Fibroblast of lung (primary cell): Measurements from ENCODE around the gene SLMAP. TPM values are rescaled to one million over a fixed set of nuclear protein-coding genes. Genes with fewer than 3 reads are reported as not detected.

ENCODE experiments used
- DNase-seq, 2 donors: peaks; one replicate each; pipeline versions ENCODE4 v3.0.0 to v3.0.0-alpha.2; 2010; ENCODE audit warnings: low read depth in 2 of 2
- H2AFZ ChIP-seq: 2 replicates; pipeline ENCODE4 v1.5.1; 2012; ENCODE audit warnings: low read length, control low read depth, inconsistent platforms
- H3K27ac ChIP-seq: 2 replicates; pipeline ENCODE4 v1.5.1; 2011; ENCODE audit warnings: low read length, control low read depth; ENCODE audit not compliant: insufficient read depth
- H3K27me3 ChIP-seq: 2 replicates; pipeline ENCODE4 v1.5.1; 2011; ENCODE audit warnings: mild to moderate bottlenecking, low read length; ENCODE audit not compliant: control insufficient read depth, insufficient read depth
- H3K36me3 ChIP-seq: 2 replicates; pipeline ENCODE4 v1.5.1; 2011; ENCODE audit warnings: low read length; ENCODE audit not compliant: control insufficient read depth, insufficient read depth
- H3K4me1 ChIP-seq: 2 replicates; pipeline ENCODE4 v1.5.1; 2011; ENCODE audit warnings: low read length; ENCODE audit not compliant: control insufficient read depth, insufficient read depth; ENCODE audit errors: extremely low read depth
- H3K4me2 ChIP-seq: 2 replicates; pipeline ENCODE4 v1.5.1; 2011; ENCODE audit warnings: low read length, control low read depth; ENCODE audit not compliant: insufficient read depth; ENCODE audit errors: extremely low read depth
- H3K4me3 ChIP-seq, 4 experiments: fragments of 200-600 bp in 1 of 4; sonication (generic) in 1 of 4; replicated peaks in 1 of 4; 2 replicates each; pipeline ENCODE4 v1.5.1; 2011 to 2016; ENCODE audit warnings: low read length in 4 of 4, low read depth in 3 of 4, mild to moderate bottlenecking in 3 of 4, control low read depth in 2 of 4, inconsistent platforms in 1 of 4, mixed read lengths in 1 of 4; ENCODE audit not compliant: insufficient read depth in 1 of 4; ENCODE audit errors: control extremely low read depth in 1 of 4
- H3K79me2 ChIP-seq: 2 replicates; pipeline ENCODE4 v1.5.1; 2012; ENCODE audit warnings: mild to moderate bottlenecking, low read length, inconsistent platforms; ENCODE audit not compliant: control insufficient read depth, insufficient read depth
- H3K9ac ChIP-seq: 2 replicates; pipeline ENCODE4 v1.5.1; 2011; ENCODE audit warnings: mild to moderate bottlenecking, low read length, control low read depth; ENCODE audit not compliant: insufficient read depth
- H3K9me3 ChIP-seq: 2 replicates; pipeline ENCODE4 v1.5.1; 2012; ENCODE audit warnings: low read depth, low read length; ENCODE audit not compliant: control insufficient read depth, insufficient read depth
- H4K20me1 ChIP-seq: 2 replicates; pipeline ENCODE4 v1.5.1; 2011; ENCODE audit warnings: low read length; ENCODE audit not compliant: control insufficient read depth, insufficient read depth; ENCODE audit errors: extremely low read depth
- CTCF ChIP-seq, 2 donors: IDR thresholded peaks in 1 of 2; conservative IDR thresholded peaks in 1 of 2; 1 replicate in 1 of 2; 2 replicates in 1 of 2; pipeline ENCODE4 v1.5.1; 2011 to 2012; ENCODE audit warnings: low read length in 2 of 2, control low read depth in 1 of 2, inconsistent platforms in 1 of 2, low read depth in 1 of 2, mild to moderate bottlenecking in 1 of 2
- EZH2 ChIP-seq: IDR thresholded peaks from 2 replicates; pipeline ENCODE4 v1.5.1; 2012; ENCODE audit warnings: low read length, control low read depth, mild to moderate bottlenecking; ENCODE audit errors: missing control alignments
- polyA plus RNA-seq, 2 donors: library from polyadenylated mRNA; depleted of rRNA in 1 of 2; stranded (reverse) in 1 of 2; unstranded in 1 of 2; fragments of >200 nt; gene quantifications; 2 replicates each; pipeline ENCODE4 v1.2.1, GENCODE V29; 2011 to 2012; ENCODE audit warnings: missing spikeins in 1 of 2
- total RNA-seq: library from RNA; depleted of rRNA; stranded (reverse); fragments of >200 nt; gene quantifications from 2 replicates; pipeline ENCODE4 v1.2.1, GENCODE V29; 2014

The SLMAP gene
- total and polyA plus RNA-seq, 2 donors (not counting 1 experiment from before 2014, with no cell fraction given), result 35.3 to 55.5 TPM

- Histone ChIP-seq H3K27me3 (no peaks in the 10 kb centered on the region), H3K4me1 (no peaks in the 10 kb centered on the region), H4K20me1 (no peaks in the 10 kb centered on the region), H3K36me3 (no peaks in the 10 kb centered on the region), H3K9ac (no peak overlapping the region), H3K27ac (no peak overlapping the region), H3K4me2 (no peak overlapping the region), H3K79me2 (no peaks in the 10 kb centered on the region), H3K4me3 (no peak overlapping the region), H3K9me3 (no peaks in the 10 kb centered on the region), H2AFZ (peak overlapping the region; percentile 8)
- DNase-seq, result no peak
- no peak for TF ChIP-seq EZH2
- no peak for TF ChIP-seq CTCF (conservative IDR thresholded peaks at IDR 0.05 in 1 of 2, IDR thresholded peaks at IDR 0.05 in 1 of 2; ENCODE audit: low read depth in 1 of 2, low read length in 2 of 2)
These were observed 17.7 kb upstream of the SLMAP start for GRCh38 chr3:57738391-57738790.

GRCh38 chr3:57740027-57740426 is 16.1 kb upstream of the SLMAP start:
- H3K36me3 ChIP-seq, result no peaks in the 10 kb centered on the region
- no peak overlapping the region for H3K9ac ChIP-seq
- no peak overlapping the region for H3K4me3 ChIP-seq
- no peaks in the 10 kb centered on the region for H3K79me2 ChIP-seq
- H3K9me3 ChIP-seq, result no peaks in the 10 kb centered on the region
- H2AFZ ChIP-seq, result no peak overlapping the region
- TF ChIP-seq EZH2 (no peak), CTCF (conservative IDR thresholded peaks at IDR 0.05 in 1 of 2, IDR thresholded peaks at IDR 0.05 in 1 of 2; ENCODE audit: low read depth in 1 of 2, low read length in 2 of 2) (no peak)
- H3K27me3 ChIP-seq, result no peaks in the 10 kb centered on the region
- H3K27ac ChIP-seq, result no peak overlapping the region
- H4K20me1 ChIP-seq, result no peaks in the 10 kb centered on the region
- no peak overlapping the region for H3K4me2 ChIP-seq
- no peaks in the 10 kb centered on the region for H3K4me1 ChIP-seq
- no peak for DNase-seq

- H3K27me3 ChIP-seq, result no peaks in the 10 kb centered on the region
- no peaks in the 10 kb centered on the region for H4K20me1 ChIP-seq
- H3K4me3 ChIP-seq, result no peak overlapping the region
- H3K36me3 ChIP-seq, result no peaks in the 10 kb centered on the region
- H3K4me1 ChIP-seq, result no peaks in the 10 kb centered on the region
- H3K4me2 ChIP-seq, result no peak overlapping the region
- H3K27ac ChIP-seq, result no peak overlapping the region
- H3K9me3 ChIP-seq, result no peaks in the 10 kb centered on the region
- no peak overlapping the region for H3K9ac ChIP-seq
- H2AFZ ChIP-seq, result no peak overlapping the region
- DNase-seq, result peak; percentile 8 to 20
- TF ChIP-seq EZH2, result no peak
- TF ChIP-seq CTCF (conservative IDR thresholded peaks at IDR 0.05 in 1 of 2, IDR thresholded peaks at IDR 0.05 in 1 of 2; ENCODE audit: low read depth in 1 of 2, low read length in 2 of 2), result no peak
- H3K79me2 ChIP-seq, result no peaks in the 10 kb centered on the region
These were observed 12.6 kb upstream of the SLMAP start for GRCh38 chr3:57743496-57743895.
